ENCODE data around the gene BRCA1.
"Not testable (repeated sequence)": the region's sequence is repeated elsewhere in the genome, so short reads cannot be mapped to it uniquely, and the experiment has no call there.

Gene BRCA1

GRCh38 chr17:43118679-43119615 lies 6.2 kb downstream of the BRCA1 start:
- no peak for TF ChIP-seq CTCF (conservative IDR thresholded peaks at IDR 0.05; ENCODE audit: low read depth, low read length)
- DNase-seq (ENCODE audit: low read depth) = peak; percentile 25
- H3K4me3 ChIP-seq (ENCODE audit: low read length) = no peak overlapping the region

GRCh38 chr17:43114151-43114552 lies 11.0 kb downstream of the BRCA1 start:
- no peak overlapping the region for H3K4me3 ChIP-seq (ENCODE audit: low read length)
- no peak for DNase-seq (ENCODE audit: low read depth)
- TF ChIP-seq CTCF (conservative IDR thresholded peaks at IDR 0.05; ENCODE audit: low read depth, low read length) = no peak

- DNase-seq (ENCODE audit: low read depth) = no peak
- H3K4me3 ChIP-seq (ENCODE audit: low read length) = no peak overlapping the region
- no peak for TF ChIP-seq CTCF (conservative IDR thresholded peaks at IDR 0.05; ENCODE audit: low read depth, low read length)
Measured at GRCh38 chr17:43106552-43106951, 18.6 kb downstream of the BRCA1 start.

- DNase-seq (ENCODE audit: low read depth) = no peak
- no peak for TF ChIP-seq CTCF (conservative IDR thresholded peaks at IDR 0.05; ENCODE audit: low read depth, low read length)
- H3K4me3 ChIP-seq (ENCODE audit: low read length) = no peak overlapping the region
Measured at GRCh38 chr17:43105146-43105545, 20.0 kb downstream of the BRCA1 start.

- DNase-seq (ENCODE audit: low read depth) = no peak
- no peak overlapping the region for H3K4me3 ChIP-seq (ENCODE audit: low read length)
- no peak for TF ChIP-seq CTCF (conservative IDR thresholded peaks at IDR 0.05; ENCODE audit: low read depth, low read length)
Measured at GRCh38 chr17:43104665-43105064, 20.5 kb downstream of the BRCA1 start.

GRCh38 chr17:43095364-43095763 lies 29.8 kb downstream of the BRCA1 start:
- H3K4me3 ChIP-seq (ENCODE audit: low read length); DNase-seq (ENCODE audit: low read depth): not testable (repeated sequence)

- no peak for DNase-seq (ENCODE audit: low read depth)
- TF ChIP-seq CTCF (conservative IDR thresholded peaks at IDR 0.05; ENCODE audit: low read depth, low read length) = no peak
- no peak overlapping the region for H3K4me3 ChIP-seq (ENCODE audit: low read length)
Measured at GRCh38 chr17:43094129-43094835, 30.9 kb downstream of the BRCA1 start.
